Stimulated activated CD4-positive, alpha-beta T cell treated with anti-CD3 and anti-CD28 coated beads, Interleukin-1b, Interleukin-23, amount 100 ng/mL, for 48 hours (primary cell): ENCODE measurements around the gene FAM72A.

Experiments
- DNase-seq: peaks from one replicate; pipeline ENCODE4 v3.0.0-alpha.2; 2020

FAM72A gene

GRCh38 chr1:206145771-206146290, 56.8 kb downstream of the FAM72A start:
- no peak for DNase-seq

GRCh38 chr1:206144605-206145004, 58.0 kb downstream of the FAM72A start:
- DNase-seq: no peak

GRCh38 chr1:206143537-206144172, 59.0 kb downstream of the FAM72A start:
- DNase-seq: no peak

- no peak for DNase-seq
These were observed 59.9 kb downstream of the FAM72A start for GRCh38 chr1:206142770-206143169.

GRCh38 chr1:206142011-206142410, 60.6 kb downstream of the FAM72A start:
- no peak for DNase-seq

GRCh38 chr1:206136241-206136640, 66.4 kb downstream of the FAM72A start:
- DNase-seq: no peak
